MG63 (cell line): Measurements from ENCODE around the gene PDK1. TPM values are rescaled to one million over a fixed set of nuclear protein-coding genes. Genes with fewer than 3 reads are reported as not detected.
"Not testable (repeated sequence)": the region's sequence is repeated elsewhere in the genome, so short reads cannot be mapped to it uniquely, and the experiment has no call there.

Experiments
- DNase-seq: peaks from one replicate; pipeline ENCODE4 v3.0.0-alpha.2; 2020
- H3K27me3 ChIP-seq: fragments of 250-450 bp; sonication (Bioruptor Pico); 2 replicates; pipeline ENCODE4 v1.5.1; 2020; ENCODE audit warnings: mild to moderate bottlenecking, moderate library complexity
- H3K36me3 ChIP-seq: fragments of 250-450 bp; sonication (Bioruptor Pico); 2 replicates; pipeline ENCODE4 v1.5.1; 2020; ENCODE audit warnings: mild to moderate bottlenecking, moderate library complexity
- H3K4me3 ChIP-seq: fragments of 250-450 bp; sonication (Bioruptor Pico); 2 replicates; pipeline ENCODE4 v1.5.1; 2020; ENCODE audit warnings: mild to moderate bottlenecking, moderate library complexity
- H3K9me3 ChIP-seq: fragments of 250-450 bp; sonication (Bioruptor Pico); 2 replicates; pipeline ENCODE4 v1.5.1; 2020; ENCODE audit warnings: mild to moderate bottlenecking, moderate library complexity
- total RNA-seq: library from RNA; depleted of rRNA; stranded (reverse); fragments of >200 nt; shearing (Covaris generic); gene quantifications from 2 replicates; pipeline ENCODE4 v1.2.3, GENCODE V29; 2014; ENCODE audit warnings: low replicate concordance

PDK1 gene
- total RNA-seq, 1 experiment from 2014 or later = 11.5 TPM

- no peak for DNase-seq
- Histone ChIP-seq H3K9me3 (0 out of 2 replicates have a peak, but pooled peaks cover 4% of the 10 kb centered on the region), H3K36me3 (no peaks in the 10 kb centered on the region), H3K27me3 (no peaks in the 10 kb centered on the region), H3K4me3 (no peak overlapping the region)
Observed at GRCh38 chr2:172545408-172546075, 10.3 kb upstream of the PDK1 start.

DNA sequence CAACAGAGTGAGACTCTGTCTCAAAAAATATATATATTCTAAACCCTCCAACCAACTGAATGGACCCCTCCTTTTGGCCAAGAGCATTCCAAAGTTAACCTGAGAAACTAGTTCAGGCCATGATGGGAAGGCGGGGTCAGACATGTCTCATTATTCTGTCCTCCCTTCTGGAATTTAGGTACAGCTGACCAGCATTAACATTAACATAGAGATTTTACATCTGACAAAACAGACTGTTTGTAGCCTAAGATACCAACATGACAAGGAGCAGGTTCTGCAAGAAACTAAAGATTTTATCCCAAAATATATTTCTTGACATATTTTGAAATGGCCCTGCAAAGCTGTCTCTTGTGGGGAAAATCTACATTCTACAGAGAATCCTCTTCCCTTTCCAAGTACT lies 6.8 kb upstream of the PDK1 start:
- DNase-seq = no peak
- Histone ChIP-seq H3K9me3 (0 out of 2 replicates have a peak, but pooled peaks cover 4% of the 10 kb centered on the region), H3K27me3 (no peaks in the 10 kb centered on the region), H3K36me3 (no peaks in the 10 kb centered on the region), H3K4me3 (no peak overlapping the region)

DNA sequence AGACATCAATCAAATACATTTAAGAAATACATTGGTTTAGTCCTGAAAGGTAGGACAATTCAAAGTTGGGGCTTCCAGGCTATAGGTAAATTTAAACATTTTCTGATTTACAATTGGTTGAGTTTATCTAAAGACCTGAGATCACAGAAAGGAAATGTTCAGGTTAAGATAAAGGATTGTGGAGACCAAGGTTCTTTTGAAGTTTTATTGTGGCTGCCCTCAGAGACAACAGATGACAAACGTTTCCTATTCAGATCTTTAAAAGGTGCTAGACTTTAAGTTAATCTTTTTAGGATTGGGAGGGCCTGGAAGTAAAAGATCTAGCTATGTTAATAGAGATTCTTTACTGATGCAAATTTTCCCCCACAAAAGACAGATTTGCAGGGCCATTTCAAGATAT lies 6.1 kb upstream of the PDK1 start:
- DNase-seq, H3K27me3 ChIP-seq, H3K36me3 ChIP-seq, H3K9me3 ChIP-seq, H3K4me3 ChIP-seq: not testable (repeated sequence)

GRCh38 chr2:172550419-172550818 lies 5.5 kb upstream of the PDK1 start:
- 0 out of 2 replicates have a peak, but pooled peaks cover 4% of the 10 kb centered on the region for H3K9me3 ChIP-seq
- no peak for DNase-seq
- H3K27me3 ChIP-seq = no peaks in the 10 kb centered on the region
- no peaks in the 10 kb centered on the region for H3K36me3 ChIP-seq
- H3K4me3 ChIP-seq = no peak overlapping the region

DNA sequence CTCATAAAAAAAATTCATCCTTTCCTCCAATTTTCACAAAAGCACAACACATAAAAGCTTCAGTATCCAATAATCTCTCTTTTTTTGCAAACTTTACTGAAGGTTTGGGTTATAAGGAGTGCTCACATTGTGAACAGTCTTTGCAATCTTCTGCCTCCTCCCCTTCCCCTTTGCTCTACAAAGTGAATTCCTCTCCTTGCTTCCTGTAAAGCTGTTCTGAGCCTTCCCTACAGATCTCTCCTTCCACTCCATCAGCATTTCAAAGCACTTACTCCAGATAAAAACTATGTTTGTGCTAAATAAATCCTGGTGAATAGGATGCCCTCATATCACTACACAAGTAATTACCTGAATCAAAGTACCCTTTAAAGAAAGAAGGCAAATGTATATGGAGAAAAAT lies 4.6 kb upstream of the PDK1 start:
- H3K9me3 ChIP-seq = no peaks in the 10 kb centered on the region
- no peak overlapping the region for H3K4me3 ChIP-seq
- DNase-seq = no peak
- H3K27me3 ChIP-seq = no peaks in the 10 kb centered on the region
- no peaks in the 10 kb centered on the region for H3K36me3 ChIP-seq

DNA sequence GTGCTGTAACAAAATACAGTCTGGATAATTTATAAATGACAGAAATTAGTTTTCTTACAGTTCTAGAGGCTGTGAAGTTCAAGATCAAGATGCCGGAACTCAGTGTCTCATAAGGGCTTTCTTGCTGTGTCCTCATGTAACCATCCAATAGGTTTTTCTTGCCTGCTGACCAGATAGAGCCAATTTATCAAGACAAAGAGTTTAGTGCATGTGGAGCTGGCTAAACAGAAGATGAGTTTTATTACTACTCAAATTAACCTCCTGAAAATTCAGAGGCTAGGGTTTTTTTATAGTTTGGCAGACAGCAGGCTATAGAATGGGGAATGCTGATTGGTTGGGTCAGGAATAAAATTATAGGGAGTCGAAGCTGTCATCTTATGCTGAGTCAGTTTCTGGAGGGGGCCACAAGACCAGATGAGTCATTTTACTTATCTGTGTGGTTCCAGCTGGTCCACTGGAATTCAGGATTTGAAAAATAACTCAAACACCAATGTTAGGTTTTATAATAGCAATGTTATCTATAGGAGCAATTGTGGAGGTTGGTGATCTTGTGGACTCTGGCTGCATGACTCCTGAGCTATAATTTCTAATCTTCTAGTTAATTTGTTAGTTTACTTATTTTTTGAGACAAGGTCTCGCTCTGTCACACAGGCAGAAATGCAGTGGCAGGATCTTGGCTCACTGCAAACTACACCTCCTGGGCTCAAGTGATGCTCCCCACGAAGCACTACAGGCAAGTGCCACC lies 3.2 kb upstream of the PDK1 start:
- Histone ChIP-seq H3K27me3 (no peaks in the 10 kb centered on the region), H3K9me3 (no peaks in the 10 kb centered on the region), H3K4me3 (no peak overlapping the region), H3K36me3 (no peaks in the 10 kb centered on the region)
- DNase-seq = peak; percentile 42

DNA sequence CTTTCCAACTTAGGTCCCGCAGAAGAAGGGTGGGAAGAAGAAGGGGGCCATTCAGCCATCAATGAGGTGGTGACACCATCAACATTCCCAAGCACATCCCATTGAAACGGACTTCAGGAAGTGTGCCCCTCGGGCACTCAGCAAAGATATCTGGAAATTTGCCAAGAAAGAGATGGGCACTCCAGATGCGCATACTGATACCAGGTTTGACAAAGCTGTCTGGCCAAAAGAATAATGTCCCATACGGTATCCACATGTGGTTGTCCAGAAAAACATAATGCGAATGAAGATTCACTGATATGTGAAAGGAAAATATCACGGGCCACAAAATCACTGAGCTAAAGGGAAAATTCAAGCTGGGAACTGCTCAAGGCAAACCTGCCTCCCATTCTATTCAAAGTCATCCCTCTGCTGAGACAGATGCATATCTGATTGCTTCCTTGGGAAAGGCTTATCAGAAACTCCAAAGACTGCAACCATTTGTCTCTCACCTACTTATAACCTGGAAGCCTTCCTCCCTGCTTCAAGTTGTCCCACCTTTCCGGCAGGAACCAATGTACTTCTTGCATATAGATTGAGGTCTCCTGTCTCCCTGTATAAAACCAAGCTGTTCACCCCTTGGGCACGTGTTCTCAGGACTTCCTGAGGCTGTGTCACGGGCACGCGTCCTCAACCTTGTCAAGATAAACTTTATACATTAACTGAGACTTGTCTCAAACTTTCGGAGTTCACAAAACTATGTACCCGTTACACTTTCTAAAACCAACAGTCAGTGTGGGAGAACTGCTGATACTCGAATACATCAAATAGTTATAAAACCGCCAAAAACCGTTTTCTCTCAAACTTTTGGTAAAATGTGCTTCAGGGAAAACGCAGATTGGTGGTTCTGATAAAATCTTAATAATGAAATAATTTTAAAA lies 1.3 kb upstream of the PDK1 start:
- Histone ChIP-seq H3K36me3 (peaks cover 2% of the 10 kb centered on the region), H3K27me3 (no peaks in the 10 kb centered on the region), H3K9me3 (no peaks in the 10 kb centered on the region), H3K4me3 (peak overlapping the region; percentile 76)
- DNase-seq = no peak

DNA sequence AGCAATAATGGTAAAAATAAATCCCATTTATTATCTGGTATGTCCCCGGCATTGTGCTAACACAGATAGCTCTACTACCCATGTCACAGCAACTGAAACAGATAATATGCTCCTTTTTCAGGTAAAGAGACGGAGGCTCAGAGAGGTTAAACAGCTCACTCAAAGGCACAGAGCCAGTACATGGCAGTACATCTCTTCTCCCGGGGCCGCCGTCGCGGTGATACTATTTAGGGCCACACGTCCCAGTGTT lies 693 bp upstream of the PDK1 start:
- Histone ChIP-seq H3K4me3 (peak overlapping the region; percentile 76), H3K9me3 (no peaks in the 10 kb centered on the region), H3K36me3 (peaks cover 3% of the 10 kb centered on the region), H3K27me3 (no peaks in the 10 kb centered on the region)
- no peak for DNase-seq

DNA sequence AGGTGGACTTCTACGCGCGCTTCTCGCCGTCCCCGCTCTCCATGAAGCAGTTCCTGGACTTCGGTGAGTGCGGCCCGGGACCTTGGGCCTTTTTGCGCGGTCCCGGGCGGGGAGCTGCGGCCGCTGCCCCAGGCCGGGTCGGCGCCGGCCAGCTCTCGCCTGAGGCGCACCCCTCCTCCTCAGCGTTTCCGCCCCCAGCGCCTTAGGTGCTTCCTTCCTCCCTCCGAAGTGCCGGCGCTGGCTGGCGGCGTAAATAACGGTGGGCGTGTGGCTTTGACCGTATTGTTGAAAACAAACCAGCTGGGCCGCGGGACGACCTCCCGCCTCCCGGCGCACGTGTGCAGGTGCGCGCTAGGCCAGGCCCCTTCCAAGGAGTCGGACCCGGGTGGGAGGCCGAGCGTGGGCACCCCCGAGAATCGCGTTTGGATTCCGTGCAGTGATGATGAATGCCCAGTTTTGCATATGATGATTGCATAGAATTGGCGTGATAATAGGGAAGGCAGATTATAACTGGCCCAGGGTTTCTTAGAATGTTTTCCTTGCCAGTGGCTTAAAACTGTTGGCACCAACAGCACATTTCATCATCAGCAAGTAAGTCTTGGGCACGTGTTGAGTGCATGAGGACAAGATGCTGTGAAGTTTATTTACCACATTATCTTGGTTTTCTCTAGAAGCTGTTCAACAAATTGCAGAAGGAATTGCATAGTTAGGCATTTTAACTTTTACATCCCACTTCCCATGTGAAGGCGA lies 569 bp downstream of the PDK1 start:
- peak; percentile 75 for DNase-seq
- H3K9me3 ChIP-seq = no peaks in the 10 kb centered on the region
- peak overlapping the region; percentile 76 for H3K4me3 ChIP-seq
- peaks cover 14% of the 10 kb centered on the region for H3K36me3 ChIP-seq
- no peaks in the 10 kb centered on the region for H3K27me3 ChIP-seq

DNA sequence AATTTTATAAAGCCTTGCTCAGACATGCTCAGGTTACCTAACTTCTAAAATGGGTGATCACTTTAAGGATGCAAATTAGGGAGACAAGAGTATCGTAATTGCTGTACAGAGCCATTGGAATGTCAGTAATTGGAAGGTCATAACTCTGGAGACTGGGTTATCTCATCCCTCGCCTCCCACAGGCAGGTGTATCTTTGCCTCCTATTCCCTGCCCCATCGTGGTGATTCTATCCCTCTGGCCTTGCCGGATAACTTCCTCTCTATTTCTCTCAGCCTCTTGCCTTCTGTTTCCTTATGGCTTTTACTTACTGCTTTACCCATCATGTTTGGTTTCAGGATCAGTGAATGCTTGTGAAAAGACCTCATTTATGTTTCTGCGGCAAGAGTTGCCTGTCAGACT lies 2.5 kb downstream of the PDK1 start:
- Histone ChIP-seq H3K9me3 (no peaks in the 10 kb centered on the region), H3K27me3 (no peaks in the 10 kb centered on the region), H3K4me3 (peak overlapping the region; percentile 76), H3K36me3 (peaks cover 14% of the 10 kb centered on the region)
- no peak for DNase-seq

DNA sequence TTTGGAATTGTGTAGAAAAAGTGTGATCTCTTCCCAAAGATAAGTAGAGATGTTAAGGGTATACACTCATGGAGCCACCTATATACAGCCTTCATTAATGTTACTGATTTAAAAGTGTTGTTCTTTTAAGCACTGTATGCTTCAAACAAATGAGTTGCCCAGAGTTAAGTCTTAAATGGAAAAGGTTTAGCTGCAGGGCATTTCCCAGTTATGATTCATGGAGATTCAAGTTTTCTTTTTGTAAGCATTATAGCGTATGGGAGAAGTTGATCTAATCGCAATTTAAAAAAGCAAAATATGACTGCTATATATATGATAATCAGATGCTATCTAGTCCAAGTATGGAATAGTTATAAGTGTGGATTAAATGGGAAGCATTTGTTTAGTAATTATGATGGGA lies 4.8 kb downstream of the PDK1 start:
- no peak overlapping the region for H3K4me3 ChIP-seq
- H3K27me3 ChIP-seq = no peaks in the 10 kb centered on the region
- no peak for DNase-seq
- H3K36me3 ChIP-seq = peaks cover 28% of the 10 kb centered on the region
- H3K9me3 ChIP-seq = no peaks in the 10 kb centered on the region

DNA sequence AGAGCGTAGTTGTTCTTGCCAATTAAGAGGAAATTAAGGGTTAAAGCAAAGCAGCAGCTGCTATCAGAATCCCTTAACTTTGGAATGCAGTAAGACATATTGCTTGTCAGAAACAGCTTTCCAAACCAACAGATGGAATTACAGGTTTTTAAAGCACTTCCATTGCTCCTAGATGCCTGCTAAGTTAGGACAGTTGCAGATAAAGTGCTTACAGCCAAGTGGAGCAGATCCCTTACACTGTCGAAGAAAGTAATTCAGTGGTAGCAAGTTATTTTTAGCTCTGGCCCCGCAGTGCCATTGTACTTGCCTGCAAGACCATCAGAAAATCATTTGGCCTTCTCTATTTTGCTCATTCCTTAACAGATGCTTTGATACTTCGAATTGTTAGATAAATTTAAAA lies 5.4 kb downstream of the PDK1 start:
- Histone ChIP-seq H3K27me3 (no peaks in the 10 kb centered on the region), H3K4me3 (no peak overlapping the region), H3K9me3 (no peaks in the 10 kb centered on the region), H3K36me3 (peaks cover 33% of the 10 kb centered on the region)
- DNase-seq = no peak

DNA sequence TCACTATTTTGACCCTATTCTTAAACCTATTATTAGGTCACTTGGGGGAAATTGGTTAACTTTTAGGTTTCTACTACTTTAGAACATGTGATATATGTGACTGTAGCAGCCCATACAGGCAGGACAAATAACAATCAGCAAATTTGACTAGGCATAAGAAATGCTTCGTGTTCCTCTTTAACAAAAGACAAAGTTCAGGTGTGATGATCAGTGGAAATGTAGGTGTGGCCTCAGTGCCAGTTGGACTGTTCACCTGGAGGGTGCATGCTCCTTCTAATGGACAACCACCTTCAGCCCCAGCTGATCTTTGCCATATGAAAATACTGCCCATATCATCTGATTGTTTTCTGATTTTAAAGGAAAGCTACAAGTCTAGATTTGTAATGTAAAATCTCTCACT lies 6.4 kb downstream of the PDK1 start:
- H3K36me3 ChIP-seq = peaks cover 37% of the 10 kb centered on the region
- no peaks in the 10 kb centered on the region for H3K27me3 ChIP-seq
- no peak for DNase-seq
- no peak overlapping the region for H3K4me3 ChIP-seq
- H3K9me3 ChIP-seq = no peaks in the 10 kb centered on the region

DNA sequence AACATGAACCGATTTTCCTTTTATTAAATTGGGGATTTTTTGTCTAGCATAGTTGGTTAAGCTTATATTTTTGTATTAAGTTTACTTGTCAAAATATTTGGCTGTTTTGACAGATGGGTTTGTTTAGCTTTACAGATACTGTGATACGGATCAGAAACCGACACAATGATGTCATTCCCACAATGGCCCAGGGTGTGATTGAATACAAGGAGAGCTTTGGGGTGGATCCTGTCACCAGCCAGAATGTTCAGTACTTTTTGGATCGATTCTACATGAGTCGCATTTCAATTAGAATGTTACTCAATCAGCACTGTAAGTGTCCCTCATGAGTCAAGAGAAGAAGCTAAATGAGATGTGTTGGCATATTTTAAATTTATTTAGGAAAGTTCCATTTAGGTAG lies 8.5 kb downstream of the PDK1 start:
- no peak for DNase-seq

DNA sequence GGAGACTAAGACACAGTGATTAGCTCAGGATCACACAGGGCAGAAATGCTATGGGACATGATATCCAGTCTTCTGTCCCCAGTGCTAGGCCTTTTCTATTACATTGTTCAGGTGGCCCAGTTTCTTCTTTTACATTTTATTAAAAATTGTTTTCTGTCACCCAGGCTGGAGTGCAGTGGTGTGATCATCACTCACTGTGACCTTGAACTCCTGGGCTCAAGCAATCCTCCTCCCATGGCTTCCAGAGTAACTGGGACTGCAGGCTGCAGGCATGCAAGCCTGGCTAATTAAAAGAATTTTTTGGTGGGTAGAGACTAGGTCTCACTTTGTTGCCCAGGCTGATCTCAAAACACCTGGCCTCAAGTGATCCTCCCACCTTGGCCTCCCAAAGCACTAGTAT lies 15.4 kb downstream of the PDK1 start:
- no peaks in the 10 kb centered on the region for H3K27me3 ChIP-seq
- peaks cover 7% of the 10 kb centered on the region for H3K9me3 ChIP-seq
- H3K36me3 ChIP-seq = peaks cover 71% of the 10 kb centered on the region
- no peak overlapping the region for H3K4me3 ChIP-seq
- no peak for DNase-seq

More for the DNA sequence above, 8.5 kb downstream of the PDK1 start:
- Histone ChIP-seq H3K9me3 (no peaks in the 10 kb centered on the region), H3K36me3 (peaks cover 48% of the 10 kb centered on the region), H3K27me3 (no peaks in the 10 kb centered on the region), H3K4me3 (no peak overlapping the region)

- DNase-seq = no peak
- Histone ChIP-seq H3K4me3 (no peak overlapping the region), H3K36me3 (peaks cover 78% of the 10 kb centered on the region), H3K9me3 (peaks cover 21% of the 10 kb centered on the region), H3K27me3 (no peaks in the 10 kb centered on the region)
Observed at GRCh38 chr2:172572981-172573380, 17.1 kb downstream of the PDK1 start.

GRCh38 chr2:172574965-172575364 lies 19.1 kb downstream of the PDK1 start:
- no peak for DNase-seq
- H3K9me3 ChIP-seq = peaks cover 26% of the 10 kb centered on the region
- H3K4me3 ChIP-seq = no peak overlapping the region
- H3K27me3 ChIP-seq = no peaks in the 10 kb centered on the region
- H3K36me3 ChIP-seq = peaks cover 77% of the 10 kb centered on the region
